H1 (cell line): Measurements from ENCODE around the gene S1PR3. TPM values are rescaled to one million over a fixed set of nuclear protein-coding genes. Genes with fewer than 3 reads are reported as not detected.

Experiments
- CTCF ChIA-PET: fragments of 300-600 bp; sonication (Branson Sonifier 250); formaldehyde crosslinking; loops from one replicate; lab custom pipeline; 2021; ENCODE audit not compliant: partially characterized antibody; lab: Charles Lee
- POLR2A ChIA-PET: fragments of 300-600 bp; sonication (Branson Sonifier 250); formaldehyde crosslinking; loops from one replicate; lab custom pipeline; 2021; ENCODE audit warnings: inconsistent platforms; ENCODE audit not compliant: partially characterized antibody; lab: Charles Lee
- DNase-seq, 2 experiments: peaks; one replicate each; pipeline versions ENCODE4 v3.0.0 to v3.0.0-alpha.2; 2010 to 2022; ENCODE audit warnings: low spot score in 2 of 2, low read depth in 1 of 2, mixed read lengths in 1 of 2
- FAIRE-seq: peaks from 2 replicates; lab custom pipeline; 2011; peaks lifted over from hg19 to GRCh38; lab: Jason Lieb, UNC
- H2AFZ ChIP-seq: 2 replicates; pipeline ENCODE4 v1.8.1; 2012; ENCODE audit warnings: low read length, inconsistent platforms
- H2AK5ac ChIP-seq: 2 replicates; pipeline ENCODE4 v1.6.1; 2013; ENCODE audit warnings: low read depth, low read length
- H2BK120ac ChIP-seq: replicated peaks from 2 replicates; pipeline ENCODE3; 2013; ENCODE audit warnings: low read depth, low read length, inconsistent platforms
- H2BK12ac ChIP-seq: 2 replicates; pipeline ENCODE4 v1.6.1; 2013; ENCODE audit warnings: low read depth, low read length
- H2BK15ac ChIP-seq: 2 replicates; pipeline ENCODE4 v1.6.1; 2013; ENCODE audit warnings: low read length
- H2BK20ac ChIP-seq: 2 replicates; pipeline ENCODE4 v1.6.1; 2013; ENCODE audit warnings: low read length
- H2BK5ac ChIP-seq: 2 replicates; pipeline ENCODE4 v1.6.1; 2013; ENCODE audit warnings: low read depth, low read length
- H3K14ac ChIP-seq: 2 replicates; pipeline ENCODE4 v1.6.1; 2013; ENCODE audit warnings: inconsistent platforms; ENCODE audit not compliant: insufficient read length
- H3K18ac ChIP-seq: 2 replicates; pipeline ENCODE4 v1.6.1; 2013; ENCODE audit warnings: low read length; ENCODE audit errors: extremely low read depth
- H3K23ac ChIP-seq: 2 replicates; pipeline ENCODE4 v1.6.1; 2013; ENCODE audit warnings: inconsistent platforms; ENCODE audit not compliant: insufficient read length
- H3K23me2 ChIP-seq: 2 replicates; pipeline ENCODE4 v1.6.1; 2013; ENCODE audit warnings: low read depth, low read length
- H3K27ac ChIP-seq: 2 replicates; pipeline ENCODE4 v1.6.1; 2011; ENCODE audit warnings: low read depth, low read length, inconsistent platforms
- H3K27me3 ChIP-seq, 4 experiments: replicated peaks in 1 of 4; 1 replicate in 1 of 4; 2 replicates in 3 of 4; pipeline versions ENCODE4 v1.6.1 to v1.8.1; 2011 to 2013; ENCODE audit warnings: low read length in 3 of 4, mild to moderate bottlenecking in 3 of 4, inconsistent platforms in 2 of 4, mixed read lengths in 2 of 4, moderate library complexity in 1 of 4; ENCODE audit not compliant: control insufficient read depth in 3 of 4, insufficient read depth in 3 of 4; ENCODE audit errors: extremely low read depth in 1 of 4
- H3K36me3 ChIP-seq, 4 experiments: 2 replicates each; pipeline versions ENCODE4 v1.6.1 to v1.8.1; 2011 to 2013; ENCODE audit warnings: mild to moderate bottlenecking in 4 of 4, low read length in 3 of 4, moderate library complexity in 2 of 4, control low read depth in 1 of 4, inconsistent platforms in 1 of 4; ENCODE audit not compliant: insufficient read depth in 4 of 4, control insufficient read depth in 2 of 4
- H3K4ac ChIP-seq: replicated peaks from 2 replicates; pipeline ENCODE3; 2013; ENCODE audit warnings: low read length, low read depth, mixed read lengths, inconsistent platforms; ENCODE audit not compliant: insufficient read length
- H3K4me1 ChIP-seq, 4 experiments: replicated peaks in 1 of 4; 1 replicate in 1 of 4; 2 replicates in 3 of 4; pipeline versions ENCODE4 v1.6.1 to v1.8.1; 2011 to 2013; ENCODE audit warnings: low read length in 3 of 4, inconsistent platforms in 2 of 4, mixed read lengths in 1 of 4; ENCODE audit not compliant: insufficient read depth in 4 of 4, control insufficient read depth in 3 of 4
- H3K4me2 ChIP-seq, 2 experiments: 2 replicates each; pipeline versions ENCODE4 v1.6.1 to v1.8.1; 2011 to 2013; ENCODE audit warnings: low read depth in 2 of 2, low read length in 2 of 2, control low read depth in 1 of 2, inconsistent platforms in 1 of 2, mild to moderate bottlenecking in 1 of 2; ENCODE audit not compliant: insufficient read depth in 1 of 2
- H3K4me3 ChIP-seq, 4 experiments: fragments of 200-600, 300-600 bp in 1 of 4; sonication (generic), shearing (Covaris generic), sonication (Bioruptor Twin) in 1 of 4; 2 replicates each; pipeline versions ENCODE4 v1.5.1 to v1.8.1; 2011 to 2016; ENCODE audit warnings: low read length in 4 of 4, low read depth in 3 of 4, control low read depth in 2 of 4, inconsistent platforms in 2 of 4, mild to moderate bottlenecking in 2 of 4, mixed read lengths in 1 of 4, moderate library complexity in 1 of 4; ENCODE audit not compliant: insufficient read depth in 2 of 4; ENCODE audit errors: extremely low read depth in 1 of 4
- H3K56ac ChIP-seq: replicated peaks from 2 replicates; pipeline ENCODE3; 2013; ENCODE audit warnings: low read depth, mild to moderate bottlenecking, mixed read lengths, low read length, inconsistent platforms; ENCODE audit not compliant: insufficient read length
- H3K79me1 ChIP-seq: 2 replicates; pipeline ENCODE4 v1.6.1; 2013; ENCODE audit warnings: low read depth, low read length, control low read depth
- H3K79me2 ChIP-seq, 2 experiments: 2 replicates each; pipeline versions ENCODE4 v1.6.1 to v1.8.1; 2012 to 2013; ENCODE audit warnings: low read length in 2 of 2, mild to moderate bottlenecking in 2 of 2, inconsistent platforms in 1 of 2; ENCODE audit not compliant: insufficient read depth in 2 of 2, control insufficient read depth in 1 of 2
- H3K9ac ChIP-seq, 4 experiments: replicated peaks in 1 of 4; 1 replicate in 1 of 4; 2 replicates in 3 of 4; pipeline versions ENCODE4 v1.6.1 to v1.8.1; 2011 to 2013; ENCODE audit warnings: low read depth in 3 of 4, low read length in 3 of 4, control low read depth in 2 of 4, mild to moderate bottlenecking in 2 of 4, moderate library complexity in 2 of 4, inconsistent platforms in 1 of 4; ENCODE audit errors: extremely low read depth in 1 of 4
- H3K9me3 ChIP-seq, 2 experiments: 2 replicates each; pipeline versions ENCODE4 v1.6.1 to v1.8.1; 2012 to 2013; ENCODE audit warnings: mild to moderate bottlenecking in 2 of 2, moderate library complexity in 2 of 2, control low read depth in 1 of 2, inconsistent platforms in 1 of 2, low read depth in 1 of 2, low read length in 1 of 2, mixed read lengths in 1 of 2; ENCODE audit not compliant: insufficient read depth in 2 of 2
- H4K20me1 ChIP-seq, 2 experiments: replicated peaks in 1 of 2; 2 replicates each; pipeline versions ENCODE3 to v1.8.1; 2011 to 2013; ENCODE audit warnings: inconsistent platforms in 2 of 2, low read length in 2 of 2, mild to moderate bottlenecking in 1 of 2; ENCODE audit not compliant: insufficient read depth in 2 of 2, control insufficient read depth in 1 of 2
- H4K5ac ChIP-seq: 2 replicates; pipeline ENCODE4 v1.6.1; 2013; ENCODE audit warnings: low read length, low read depth, mixed read lengths, inconsistent platforms; ENCODE audit not compliant: insufficient read length
- H4K8ac ChIP-seq: 2 replicates; pipeline ENCODE4 v1.8.0; 2013; ENCODE audit warnings: mild to moderate bottlenecking, moderate library complexity, low read length, inconsistent platforms; ENCODE audit not compliant: insufficient read depth; ENCODE audit errors: extremely low read depth
- H4K91ac ChIP-seq: replicated peaks from 2 replicates; pipeline ENCODE3; 2013; ENCODE audit warnings: low read length, mixed read lengths, inconsistent platforms; ENCODE audit not compliant: insufficient read length
- ATF2 ChIP-seq: IDR thresholded peaks from 2 replicates; pipeline ENCODE4 v1.6.1; 2012; ENCODE audit warnings: low read length, inconsistent platforms
- CHD2 ChIP-seq: IDR thresholded peaks from 2 replicates; pipeline ENCODE4 v1.6.1; 2012; ENCODE audit warnings: low read length, improper control_type of control experiment
- HDAC2 ChIP-seq, 2 experiments: fragments of 300-600 bp in 1 of 2; sonication (generic) in 1 of 2; IDR thresholded peaks; 2 replicates each; pipeline ENCODE4 v1.6.1; 2011 to 2012; ENCODE audit warnings: low read depth in 2 of 2, low read length in 2 of 2, mild to moderate bottlenecking in 2 of 2, moderate library complexity in 2 of 2, borderline replicate concordance in 1 of 2, inconsistent platforms in 1 of 2
- MAFK ChIP-seq: IDR thresholded peaks from 2 replicates; pipeline ENCODE4 v1.6.1; 2012; ENCODE audit warnings: low read depth, mild to moderate bottlenecking, improper control_type of control experiment, low read length
- POU5F1 ChIP-seq: IDR thresholded peaks from 2 replicates; pipeline ENCODE4 v1.6.1; 2011; ENCODE audit warnings: low read depth, mild to moderate bottlenecking, low read length, moderate library complexity
- RNF2 ChIP-seq: fragments of 200-900, 300-1000 bp; sonication (generic); IDR thresholded peaks from 2 replicates; pipeline ENCODE4 v1.7.1; 2016; ENCODE audit warnings: borderline replicate concordance, low read depth, mild to moderate bottlenecking, antibody characterized with exemption, low read length; ENCODE audit not compliant: poor library complexity, severe bottlenecking; ENCODE audit errors: missing control alignments
- SUZ12 ChIP-seq: fragments of 200-600 bp; sonication (generic); IDR thresholded peaks from 2 replicates; pipeline ENCODE4 v1.6.1; 2012; ENCODE audit warnings: mild to moderate bottlenecking, inconsistent platforms, low read length, moderate library complexity, mixed read lengths
- WGBS, 2 experiments: shearing (Covaris generic) in 1 of 2; methylation state at CpG; one replicate each; pipeline versions ENCODE4 v1.1.6 to v1.1.7; 2013 to 2015; ENCODE audit warnings: low lambda C conversion rate in 2 of 2, mixed read lengths in 2 of 2, inconsistent platforms in 1 of 2, low coverage in 1 of 2, missing lambda C conversion rate in 1 of 2; ENCODE audit not compliant: insufficient replicate concordance in 2 of 2, insufficient coverage in 1 of 2, insufficient read length in 1 of 2; ENCODE audit errors: extremely low coverage in 1 of 2, missing lambda C conversion rate in 1 of 2; 5-methylcytosine and 5-hydroxymethylcytosine counted together
- polyA plus RNA-seq, 7 experiments: library from polyadenylated mRNA; depleted of rRNA in 3 of 7; stranded (reverse) in 5 of 7; unstranded in 2 of 7; fragments of >200 nt in 5 of 7; fragments of 200-250 nt in 2 of 7; gene quantifications; 1 replicate in 5 of 7; 2 replicates in 1 of 7; 4 replicates in 1 of 7; pipeline versions ENCODE4 v1.2.1 to v1.2.3, GENCODE V29; 2011 to 2013; ENCODE audit warnings: missing spikeins in 2 of 7, mixed read lengths in 2 of 7
- total RNA-seq: library from RNA; stranded (reverse); fragmentation: NEBNext Ultra II Directional; extraction: Animal tissue kit (Norgen Biotek cat#: 25700); gene quantifications from 2 replicates; pipeline ENCODE4 v1.2.1, GENCODE V29; 2021

S1PR3 gene
- total and polyA plus RNA-seq, 2 of the 8 experiments (the other 6 are each of a cell fraction or from before 2014, with no cell fraction given) = 3.7 to 6.4 TPM

GRCh38 chr9:88993327-88993726, 2.1 kb downstream of the S1PR3 start:
- H4K20me1 ChIP-seq = peaks cover 3 to 4% of the 10 kb centered on the region in 2 experiments
- H3K4me2 ChIP-seq = no peak overlapping the region; a peak in 1 of 4 replicates
- FAIRE-seq = no peak

More at GRCh38 chr9:88993327-88993726, 2.1 kb downstream of the S1PR3 start:
- Histone ChIP-seq H3K14ac (no peak overlapping the region), H2BK12ac (no peak overlapping the region), H2BK5ac (no peak overlapping the region), H2BK20ac (no peak overlapping the region), H4K91ac (no peak overlapping the region), H3K27ac (no peak overlapping the region), H3K4ac (no peak overlapping the region), H3K36me3 (no peaks in the 10 kb centered on the region; a peak in 1 of 8 replicates), H3K23ac (no peak overlapping the region), H4K5ac (no peak overlapping the region), H2AK5ac (no peak overlapping the region), H2BK15ac (no peak overlapping the region), H3K23me2 (peaks cover 12% of the 10 kb centered on the region), H2AFZ (no peak overlapping the region), H3K27me3 (peaks cover 0 to 4% (median 1%) of the 10 kb centered on the region in 4 experiments; a peak in 2 of 7 replicates), H3K4me3 (no peak overlapping the region), H4K8ac (no peak overlapping the region), H3K9me3 (no peaks in the 10 kb centered on the region), H2BK120ac (no peak overlapping the region), H3K56ac (no peak overlapping the region), H3K79me1 (no peaks in the 10 kb centered on the region), H3K18ac (no peak overlapping the region), H3K79me2 (0 out of 4 replicates have a peak, but pooled peaks cover 0 to 4% of the 10 kb centered on the region in 2 experiments), H3K4me1 (peaks cover 5 to 14% (median 12%) of the 10 kb centered on the region in 4 experiments), H3K9ac (no peak overlapping the region)
- DNase-seq = no peak
- WGBS, 2 experiments = 89% methylated on average over 2 of the region's 2 CpGs; no CpG with 5 or more reads in 1 of the 2 experiments
- ChIA-PET POLR2A (interaction anchor here (1.0 to 1.9 kb wide), 2 partner anchors 12 to 15 kb away, joined by 3 to 4 read pairs; no protein-coding TSS in a partner anchor), CTCF (interaction anchor here (1.2 kb wide), 2 partner anchors 12 to 253 kb away, joined by 3 read pairs; no protein-coding TSS in a partner anchor)
- TF ChIP-seq RNF2 = no peak
- TF ChIP-seq POU5F1 = no peak
- no peak for TF ChIP-seq CHD2
- TF ChIP-seq MAFK = no peak
- no peak for TF ChIP-seq HDAC2 (IDR thresholded peaks at IDR 0.05; ENCODE audit: borderline replicate concordance in 1 of 2, low read depth in 2 of 2, low read length in 2 of 2)
- TF ChIP-seq ATF2 = no peak
- no peak for TF ChIP-seq SUZ12
